B cell (primary cell): ENCODE results near the gene UPB1.

Experiments
- EZH2 ChIP-seq: IDR thresholded peaks from 2 replicates; pipeline ENCODE4 v1.6.1; 2012; ENCODE audit warnings: borderline replicate concordance, low read depth, mild to moderate bottlenecking, moderate library complexity, low read length; ENCODE audit not compliant: insufficient read depth, poor library complexity, severe bottlenecking
- TF ChIP-seq, protein P1 (sequence below): fragments of 200-600 bp; IDR thresholded peaks from one replicate; pipeline ENCODE4 v1.8.0; 2022; ENCODE audit warnings: antibody characterized with exemption, mild to moderate bottlenecking

DNA sequence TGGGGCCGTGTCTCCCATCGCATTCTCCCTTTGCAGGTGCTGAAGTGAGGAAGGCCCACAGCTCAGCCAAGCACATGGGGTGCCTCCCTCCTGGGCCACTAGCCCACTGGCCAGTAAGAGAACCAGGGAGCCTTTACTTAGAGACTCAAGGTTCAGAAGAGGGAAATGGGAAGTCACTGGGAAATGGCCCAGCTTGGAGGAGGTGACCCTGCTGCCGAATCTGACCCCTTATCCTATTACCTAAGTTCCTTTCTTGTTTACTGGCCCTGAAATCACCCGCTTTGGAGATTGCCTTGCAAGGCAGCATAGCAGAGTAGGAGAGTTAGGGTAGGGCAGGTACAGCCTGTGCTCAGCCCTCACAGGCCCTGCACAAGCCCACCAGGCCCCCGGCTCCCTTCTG, 24.4 kb downstream of the UPB1 start:
- TF ChIP-seq, protein P1, sequence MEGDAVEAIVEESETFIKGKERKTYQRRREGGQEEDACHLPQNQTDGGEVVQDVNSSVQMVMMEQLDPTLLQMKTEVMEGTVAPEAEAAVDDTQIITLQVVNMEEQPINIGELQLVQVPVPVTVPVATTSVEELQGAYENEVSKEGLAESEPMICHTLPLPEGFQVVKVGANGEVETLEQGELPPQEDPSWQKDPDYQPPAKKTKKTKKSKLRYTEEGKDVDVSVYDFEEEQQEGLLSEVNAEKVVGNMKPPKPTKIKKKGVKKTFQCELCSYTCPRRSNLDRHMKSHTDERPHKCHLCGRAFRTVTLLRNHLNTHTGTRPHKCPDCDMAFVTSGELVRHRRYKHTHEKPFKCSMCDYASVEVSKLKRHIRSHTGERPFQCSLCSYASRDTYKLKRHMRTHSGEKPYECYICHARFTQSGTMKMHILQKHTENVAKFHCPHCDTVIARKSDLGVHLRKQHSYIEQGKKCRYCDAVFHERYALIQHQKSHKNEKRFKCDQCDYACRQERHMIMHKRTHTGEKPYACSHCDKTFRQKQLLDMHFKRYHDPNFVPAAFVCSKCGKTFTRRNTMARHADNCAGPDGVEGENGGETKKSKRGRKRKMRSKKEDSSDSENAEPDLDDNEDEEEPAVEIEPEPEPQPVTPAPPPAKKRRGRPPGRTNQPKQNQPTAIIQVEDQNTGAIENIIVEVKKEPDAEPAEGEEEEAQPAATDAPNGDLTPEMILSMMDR = no peak
- no peak for TF ChIP-seq EZH2
